K562 (cell line): Measurements from ENCODE around the gene ANKRD16. TPM values are rescaled to one million over a fixed set of nuclear protein-coding genes. Genes with fewer than 3 reads are reported as not detected.

Experiments
- CHD4 ChIP-seq: fragments of 200-600 bp; sonication (generic); IDR thresholded peaks from 3 replicates; pipeline ENCODE4 v1.6.1; 2012; ENCODE audit warnings: low read depth, mild to moderate bottlenecking, mixed read lengths, low read length, inconsistent platforms; ENCODE audit not compliant: insufficient read depth, insufficient replicate concordance, poor library complexity, severe bottlenecking
- E2F6 ChIP-seq, 2 experiments: IDR thresholded peaks; 2 replicates each; pipeline ENCODE4 v1.6.1; 2011; ENCODE audit warnings: borderline replicate concordance in 1 of 2, control low read depth in 1 of 2, low read depth in 1 of 2, low read length in 1 of 2, mild to moderate bottlenecking in 1 of 2, mixed read lengths in 1 of 2, moderate library complexity in 1 of 2; ENCODE audit not compliant: insufficient read depth in 1 of 2, insufficient read length in 1 of 2, poor library complexity in 1 of 2, severe bottlenecking in 1 of 2; ENCODE audit errors: extremely low read depth in 1 of 2
- EP300 ChIP-seq: IDR thresholded peaks from 2 replicates; pipeline ENCODE4 v1.6.1; 2012; ENCODE audit warnings: low read length, improper control_type of control experiment
- HIVEP1 ChIP-seq: fragments of 250-450 bp; sonication (Bioruptor Pico); IDR thresholded peaks from 2 replicates; pipeline ENCODE4 v1.4.0; 2020; ENCODE audit warnings: mild to moderate bottlenecking
- KLF1 ChIP-seq: fragments of 450-650 bp; IDR thresholded peaks from 2 replicates; pipeline ENCODE4 v1.6.1; 2016; ENCODE audit warnings: missing genetic modification characterization, missing compliant biosample characterization
- NFE2 ChIP-seq: IDR thresholded peaks from 2 replicates; pipeline ENCODE4 v1.6.1; 2014; ENCODE audit warnings: antibody characterized with exemption, low read depth
- PBX2 ChIP-seq, 2 experiments: IDR thresholded peaks in 1 of 2; conservative IDR thresholded peaks in 1 of 2; 2 replicates each; pipeline ENCODE4 v1.6.1; 2016; ENCODE audit warnings: low read depth in 2 of 2, mild to moderate bottlenecking in 1 of 2, missing compliant biosample characterization in 1 of 2, missing genetic modification characterization in 1 of 2, moderate library complexity in 1 of 2
- POLR2AphosphoS5 ChIP-seq: IDR thresholded peaks from 2 replicates; pipeline ENCODE4 v1.6.1; 2011; ENCODE audit warnings: mild to moderate bottlenecking, low read depth, low read length, moderate library complexity; ENCODE audit not compliant: control insufficient read depth, insufficient read depth
- U2AF2 ChIP-seq: fragments of 200-400 bp; formaldehyde crosslinking; optimal IDR thresholded peaks from 2 replicates; pipeline ENCODE3; 2017; ENCODE audit warnings: low read depth, mild to moderate bottlenecking, low read length
- UBTF ChIP-seq, 2 experiments: IDR thresholded peaks; 2 replicates each; pipeline ENCODE4 v1.6.1; 2012; ENCODE audit warnings: improper control_type of control experiment in 2 of 2, low read depth in 2 of 2, low read length in 2 of 2, borderline replicate concordance in 1 of 2
- ZBTB33 ChIP-seq: sonication (generic); formaldehyde crosslinking; IDR thresholded peaks from 2 replicates; pipeline ENCODE4 v1.8.1; 2023; ENCODE audit warnings: mild to moderate bottlenecking, missing genetic modification reagents
- ZNF146 ChIP-seq: IDR thresholded peaks from one replicate; pipeline ENCODE4 v1.6.1; 2018; ENCODE audit warnings: missing compliant biosample characterization; ENCODE audit not compliant: unreplicated experiment
- ZNF518B ChIP-seq: fragments of 250-450 bp; sonication (Bioruptor Pico); IDR thresholded peaks from 2 replicates; pipeline ENCODE4 v1.5.0; 2021; ENCODE audit warnings: mild to moderate bottlenecking, moderate library complexity
- ZNF766 ChIP-seq: fragments of 200-800 bp; sonication (Bioruptor generic); conservative IDR thresholded peaks from 2 replicates; pipeline ENCODE4 v1.6.1; 2016; ENCODE audit warnings: missing genetic modification characterization, missing compliant biosample characterization
- polyA plus RNA-seq, 8 experiments: library from polyadenylated mRNA; depleted of rRNA in 4 of 8; stranded (reverse) in 5 of 8; unstranded in 3 of 8; fragments of >200 nt; fragmentation: Nextera tagmentation in 2 of 8; fragmentation: Illumina TruSeq in 1 of 8; extraction: Ambion mirVana in 2 of 8; extraction: Trizol in 1 of 8; gene quantifications; 2 replicates each; pipeline versions ENCODE4 v1.2.1 to v1.2.3, GENCODE V29; 2011 to 2014; ENCODE audit warnings: inconsistent platforms in 1 of 8, missing spikeins in 1 of 8
- total RNA-seq, 7 experiments: library from RNA; depleted of rRNA in 6 of 7; stranded (reverse); fragments of >200 nt in 6 of 7; fragmentation: Illumina TruSeq in 2 of 7; extraction: Trizol in 2 of 7; gene quantifications; 2 replicates each; pipeline versions ENCODE4 v1.2.1 to v1.2.3, GENCODE V29; 2011 to 2021; ENCODE audit warnings: low replicate concordance in 1 of 7

ANKRD16 gene
- total and polyA plus RNA-seq, 9 of the 15 experiments (the other 6 are each of a cell fraction or from before 2014, with no cell fraction given), result 1.5 to 16.0 (median 9.5) TPM

GRCh38 chr10:5897053-5897340 is 7.3 kb upstream of the ANKRD16 start (continued):
- TF ChIP-seq E2F6 (IDR thresholded peaks at IDR 0.05; ENCODE audit: borderline replicate concordance in 1 of 2, extremely low read depth in 1 of 2, insufficient read depth in 1 of 2, insufficient read length in 1 of 2, low read depth in 1 of 2, low read length in 1 of 2, poor library complexity in 1 of 2, severe bottlenecking in 1 of 2) (no peak), POLR2AphosphoS5 (no peak), ZNF766 (CRISPR knock-in tag) (peak; percentile 31; the same call in 1 of the 2 replicates), ZNF518B (no peak), KLF1 (peak; percentile 24; the same call in 1 of the 2 replicates), ZBTB33 (CRISPR knock-in tag) (no peak), NFE2 (no peak), ZNF146 (CRISPR knock-in tag) (no peak), UBTF (IDR thresholded peaks at IDR 0.05; ENCODE audit: borderline replicate concordance in 1 of 2, low read depth in 2 of 2, low read length in 2 of 2) (no peak), EP300 (0 out of 2 replicates have a peak, but pooled peaks have one; percentile 0), U2AF2 (no peak), PBX2 (CRISPR knock-in tag; IDR thresholded peaks at IDR 0.05; ENCODE audit: low read depth) (no peak), PBX2 (tag; conservative IDR thresholded peaks at IDR 0.05; ENCODE audit: low read depth) (0 out of 2 replicates have a peak, but pooled peaks have one; percentile 36), CHD4 (no peak), HIVEP1 (no peak)
